Endothelial cell of umbilical vein (primary cell): ENCODE measurements around the gene ZNF85. TPM values are rescaled to one million over a fixed set of nuclear protein-coding genes. Genes with fewer than 3 reads are reported as not detected.

Experiments used
- BruUV-seq: library from RNA; stranded (reverse); fragments of 400-500 nt; replicated peaks from 2 replicates; lab custom pipeline; 2021; lab: Mats Ljungman, UMichigan
- CTCF ChIA-PET: fragments of 300-600, 350-600 bp; sonication (Branson Sonifier 250); formaldehyde crosslinking; loops from one replicate; lab custom pipeline; 2021; ENCODE audit warnings: antibody characterized with exemption, inconsistent platforms; lab: Charles Lee
- POLR2A ChIA-PET: fragments of 300-600, 350-600 bp; sonication (Branson Sonifier 250); formaldehyde crosslinking; loops from one replicate; lab custom pipeline; 2021; ENCODE audit warnings: antibody characterized with exemption, inconsistent platforms; lab: Charles Lee
- DNase-seq: peaks from one replicate; pipeline ENCODE4 v3.0.0-alpha.2; 2011; ENCODE audit warnings: low read depth, low spot score
- FAIRE-seq: peaks from 2 replicates; lab custom pipeline; 2011; peaks lifted over from hg19 to GRCh38; lab: Jason Lieb, UNC
- H2AFZ ChIP-seq: 2 replicates; pipeline ENCODE4 v1.6.0; 2012; ENCODE audit warnings: low read depth, low read length, control low read depth, inconsistent platforms
- H3K27ac ChIP-seq: 2 replicates; pipeline ENCODE4 v1.5.1; 2011; ENCODE audit warnings: low read depth, mild to moderate bottlenecking, control low read depth, low read length, moderate library complexity; ENCODE audit not compliant: insufficient read depth
- H3K27me3 ChIP-seq, 2 experiments: 2 replicates each; pipeline versions ENCODE4 v1.6.0 to v1.6.1; 2011; ENCODE audit warnings: low read length in 2 of 2, mixed read lengths in 1 of 2; ENCODE audit not compliant: control insufficient read depth in 2 of 2, insufficient read depth in 2 of 2
- H3K36me3 ChIP-seq, 2 experiments: 2 replicates in 1 of 2; 3 replicates in 1 of 2; pipeline ENCODE4 v1.5.1; 2011; ENCODE audit warnings: low read length in 2 of 2, mild to moderate bottlenecking in 1 of 2, moderate library complexity in 1 of 2; ENCODE audit not compliant: control insufficient read depth in 2 of 2, insufficient read depth in 2 of 2; ENCODE audit errors: extremely low read depth in 1 of 2
- H3K4me1 ChIP-seq: 3 replicates; pipeline ENCODE4 v1.5.1; 2011; ENCODE audit warnings: mild to moderate bottlenecking, low read length; ENCODE audit not compliant: control insufficient read depth, insufficient read depth; ENCODE audit errors: extremely low read depth
- H3K4me2 ChIP-seq: 2 replicates; pipeline ENCODE4 v1.6.1; 2011; ENCODE audit warnings: low read length, control low read depth, mixed read lengths; ENCODE audit not compliant: insufficient read depth
- H3K4me3 ChIP-seq, 3 experiments: fragments of 200-600 bp in 1 of 3; sonication (generic), shearing (Covaris generic) in 1 of 3; replicated peaks in 1 of 3; 2 replicates each; pipeline ENCODE4 v1.5.1; 2011 to 2016; ENCODE audit warnings: control low read depth in 3 of 3, low read length in 3 of 3, mild to moderate bottlenecking in 2 of 3, inconsistent platforms in 1 of 3, low read depth in 1 of 3, moderate library complexity in 1 of 3; ENCODE audit not compliant: insufficient read depth in 1 of 3
- H3K79me2 ChIP-seq: 2 replicates; pipeline ENCODE4 v1.6.0; 2012; ENCODE audit warnings: low read length, inconsistent platforms; ENCODE audit not compliant: control insufficient read depth, insufficient read depth
- H3K9ac ChIP-seq: replicated peaks from 2 replicates; pipeline ENCODE3; 2011; ENCODE audit warnings: low read length, control low read depth; ENCODE audit not compliant: insufficient read depth; ENCODE audit errors: extremely low read depth
- H3K9me1 ChIP-seq: replicated peaks from 3 replicates; pipeline ENCODE4 v1.6.0; 2011; ENCODE audit warnings: mild to moderate bottlenecking, low read length; ENCODE audit not compliant: control insufficient read depth, insufficient read depth; ENCODE audit errors: extremely low read depth
- H3K9me3 ChIP-seq: replicated peaks from 2 replicates; pipeline ENCODE4 v1.5.1; 2012; ENCODE audit warnings: low read length, inconsistent platforms; ENCODE audit not compliant: control insufficient read depth, insufficient read depth
- H4K20me1 ChIP-seq: replicated peaks from 2 replicates; pipeline ENCODE3; 2011; ENCODE audit warnings: mild to moderate bottlenecking, low read length; ENCODE audit not compliant: control insufficient read depth, insufficient read depth; ENCODE audit errors: extremely low read depth
- EZH2 ChIP-seq: IDR thresholded peaks from 2 replicates; pipeline ENCODE4 v1.6.1; 2012; ENCODE audit warnings: borderline replicate concordance, low read depth, mild to moderate bottlenecking, moderate library complexity, low read length, inconsistent platforms; ENCODE audit not compliant: severe bottlenecking
- FOS ChIP-seq: IDR thresholded peaks from 2 replicates; pipeline ENCODE4 v1.6.1; 2011; ENCODE audit warnings: mild to moderate bottlenecking, low read length, moderate library complexity, borderline replicate concordance; ENCODE audit not compliant: insufficient read depth
- GATA2 ChIP-seq: IDR thresholded peaks from 2 replicates; pipeline ENCODE4 v1.7.0; 2011; ENCODE audit warnings: low read depth, mild to moderate bottlenecking, moderate library complexity, mixed read lengths, low read length; ENCODE audit not compliant: insufficient read length, insufficient read depth
- JUN ChIP-seq: IDR thresholded peaks from 2 replicates; pipeline ENCODE4 v1.6.1; 2011; ENCODE audit warnings: borderline replicate concordance, low read depth; ENCODE audit not compliant: insufficient read length, insufficient read depth
- MYC ChIP-seq: IDR thresholded peaks from one replicate; pipeline ENCODE4 v1.6.1; 2011; ENCODE audit warnings: mild to moderate bottlenecking, low read depth, low read length
- POLR2A ChIP-seq: IDR thresholded peaks from 2 replicates; pipeline ENCODE4 v1.6.1; 2012; ENCODE audit warnings: low read depth, mild to moderate bottlenecking, control low read depth, low read length
- POLR2AphosphoS5 ChIP-seq: IDR thresholded peaks from 2 replicates; pipeline ENCODE4 v1.6.1; 2012; ENCODE audit warnings: low read depth, mild to moderate bottlenecking, control low read depth, low read length, moderate library complexity; ENCODE audit not compliant: insufficient read depth
- dilution Hi-C: fragments of 300-500 bp; cut with MboI; formaldehyde crosslinking; loops from one replicate; pipeline ENCODE4 v1.15.0; 2019; ENCODE audit warnings: low sequenced_read_pairs; ENCODE audit not compliant: extremely low pct_ligation_motif_present
- intact Hi-C: fragments of 100-400 bp; cut with micrococcal nuclease; formaldehyde crosslinking; loops from one replicate; pipeline ENCODE4 v1.10.0; 2022
- polyA plus RNA-seq, 4 experiments: library from polyadenylated mRNA; depleted of rRNA in 3 of 4; stranded (reverse) in 3 of 4; unstranded in 1 of 4; fragments of >200 nt; gene quantifications; 2 replicates each; pipeline versions ENCODE4 v1.2.1 to v1.2.3, GENCODE V29; 2011 to 2012; ENCODE audit warnings: missing spikeins in 1 of 4
- total RNA-seq: library from RNA; stranded (reverse); gene quantifications from 2 replicates; pipeline ENCODE4 v1.2.3, GENCODE V29; 2021
- TF ChIP-seq, protein P1 (sequence below), 2 donors: IDR thresholded peaks; 1 replicate in 1 of 2; 2 replicates in 1 of 2; pipeline ENCODE4 v1.5.1; 2011; ENCODE audit warnings: low read length in 2 of 2, mild to moderate bottlenecking in 2 of 2, moderate library complexity in 2 of 2, control low read depth in 1 of 2, inconsistent platforms in 1 of 2, low read depth in 1 of 2; ENCODE audit not compliant: insufficient read depth in 1 of 2; ENCODE audit errors: extremely low read depth in 1 of 2
- TF ChIP-seq, protein P2 (sequence below): IDR thresholded peaks from 2 replicates; pipeline ENCODE4 v1.6.1; 2011; ENCODE audit not compliant: insufficient read depth, insufficient read length

ZNF85 gene
- total and polyA plus RNA-seq, 2 donors (not counting 3 experiments of a cell fraction or from before 2014, with no cell fraction given): 3.4 to 9.5 TPM

DNA sequence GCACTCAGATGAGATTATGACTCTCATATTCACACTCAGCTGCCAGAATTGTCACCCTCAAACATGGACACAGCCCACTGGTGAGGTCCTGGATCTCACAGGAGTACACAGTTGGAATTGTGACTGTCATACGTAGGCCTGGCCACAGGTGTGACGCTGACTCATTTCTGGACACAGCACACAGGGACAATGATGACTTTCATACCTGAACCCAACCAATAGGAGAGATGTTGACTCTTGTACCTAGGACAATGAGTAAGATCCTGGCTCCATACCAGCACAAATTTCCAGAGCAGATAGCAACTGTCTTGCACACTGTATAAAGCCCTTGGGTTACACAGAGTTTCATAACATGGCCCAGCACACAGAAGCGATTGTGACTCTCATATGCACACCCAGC lies 46.4 kb downstream of the ZNF85 start:
- H4K20me1 ChIP-seq: no peaks in the 10 kb centered on the region
- no peak overlapping the region for H3K4me3 ChIP-seq
- intact Hi-C loops (no loop called here), dilution Hi-C loops (no loop called here)
- H3K4me1 ChIP-seq: no peaks in the 10 kb centered on the region
- no peaks in the 10 kb centered on the region for H3K27me3 ChIP-seq
- no peak overlapping the region for H2AFZ ChIP-seq
- ChIA-PET POLR2A (interaction anchor here (1.1 kb wide), 1 partner anchor 46 kb away, joined by 3 read pairs; no protein-coding TSS in a partner anchor), CTCF (no interaction called here)
- no peaks in the 10 kb centered on the region for H3K36me3 ChIP-seq
- no peaks in the 10 kb centered on the region for H3K9me1 ChIP-seq
- no peaks in the 10 kb centered on the region for H3K9me3 ChIP-seq
- no TSS peak for BruUV-seq
- H3K79me2 ChIP-seq: no peaks in the 10 kb centered on the region
- TF ChIP-seq GATA2: no peak
- no peak for TF ChIP-seq EZH2
- no peak for TF ChIP-seq JUN
- TF ChIP-seq MYC: no peak
- no peak for TF ChIP-seq POLR2AphosphoS5
- TF ChIP-seq, protein P1, sequence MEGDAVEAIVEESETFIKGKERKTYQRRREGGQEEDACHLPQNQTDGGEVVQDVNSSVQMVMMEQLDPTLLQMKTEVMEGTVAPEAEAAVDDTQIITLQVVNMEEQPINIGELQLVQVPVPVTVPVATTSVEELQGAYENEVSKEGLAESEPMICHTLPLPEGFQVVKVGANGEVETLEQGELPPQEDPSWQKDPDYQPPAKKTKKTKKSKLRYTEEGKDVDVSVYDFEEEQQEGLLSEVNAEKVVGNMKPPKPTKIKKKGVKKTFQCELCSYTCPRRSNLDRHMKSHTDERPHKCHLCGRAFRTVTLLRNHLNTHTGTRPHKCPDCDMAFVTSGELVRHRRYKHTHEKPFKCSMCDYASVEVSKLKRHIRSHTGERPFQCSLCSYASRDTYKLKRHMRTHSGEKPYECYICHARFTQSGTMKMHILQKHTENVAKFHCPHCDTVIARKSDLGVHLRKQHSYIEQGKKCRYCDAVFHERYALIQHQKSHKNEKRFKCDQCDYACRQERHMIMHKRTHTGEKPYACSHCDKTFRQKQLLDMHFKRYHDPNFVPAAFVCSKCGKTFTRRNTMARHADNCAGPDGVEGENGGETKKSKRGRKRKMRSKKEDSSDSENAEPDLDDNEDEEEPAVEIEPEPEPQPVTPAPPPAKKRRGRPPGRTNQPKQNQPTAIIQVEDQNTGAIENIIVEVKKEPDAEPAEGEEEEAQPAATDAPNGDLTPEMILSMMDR (IDR thresholded peaks at IDR 0.05; ENCODE audit: extremely low read depth in 1 of 2, insufficient read depth in 1 of 2, low read depth in 1 of 2, low read length in 2 of 2): no peak
- TF ChIP-seq FOS: no peak
- TF ChIP-seq, protein P2, sequence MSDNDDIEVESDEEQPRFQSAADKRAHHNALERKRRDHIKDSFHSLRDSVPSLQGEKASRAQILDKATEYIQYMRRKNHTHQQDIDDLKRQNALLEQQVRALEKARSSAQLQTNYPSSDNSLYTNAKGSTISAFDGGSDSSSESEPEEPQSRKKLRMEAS: no peak
- no peak for TF ChIP-seq POLR2A
- no peak overlapping the region for H3K27ac ChIP-seq
- DNase-seq (no peak), FAIRE-seq (no peak)
- H3K9ac ChIP-seq: no peak overlapping the region
- no peak overlapping the region for H3K4me2 ChIP-seq
